GM19455 (cell line): Measurements from ENCODE around the gene SWSAP1.
"Not testable (repeated sequence)": the region's sequence is repeated elsewhere in the genome, so short reads cannot be mapped to it uniquely, and the experiment has no call there.

Experiments
- ATAC-seq: cut with Tn5 transposase; IDR thresholded peaks from one replicate; pipeline ENCODE4 v1.9.1; 2021; ENCODE audit not compliant: unreplicated experiment

The SWSAP1 gene

GRCh38 chr19:11374433-11375142 lies at the start of gene SWSAP1:
SWSAP1 (plus strand) TSS chr19:11374666; CDS start chr19:11374681, 15 bp downstream.
- ATAC-seq: peak; percentile 87

GRCh38 chr19:11324748-11325389 lies 49.6 kb upstream of the SWSAP1 start:
- ATAC-seq: no peak

- ATAC-seq: no peak
These were observed 48.9 kb upstream of the SWSAP1 start for GRCh38 chr19:11325544-11325943.

GRCh38 chr19:11330127-11330526 lies 44.3 kb upstream of the SWSAP1 start:
- no peak for ATAC-seq

GRCh38 chr19:11331502-11331901 lies 43.0 kb upstream of the SWSAP1 start:
- ATAC-seq: no peak

GRCh38 chr19:11332822-11333221 lies 41.6 kb upstream of the SWSAP1 start:
- ATAC-seq: no peak

GRCh38 chr19:11333838-11334237 lies 40.6 kb upstream of the SWSAP1 start:
- ATAC-seq: not testable (repeated sequence)

- no peak for ATAC-seq
These were observed 38.9 kb upstream of the SWSAP1 start for GRCh38 chr19:11335449-11336146.

- no peak for ATAC-seq
These were observed 37.4 kb upstream of the SWSAP1 start for GRCh38 chr19:11337080-11337479.

- no peak for ATAC-seq
These were observed 36.3 kb upstream of the SWSAP1 start for GRCh38 chr19:11338121-11338520.

GRCh38 chr19:11338569-11339253 lies 35.8 kb upstream of the SWSAP1 start:
- no peak for ATAC-seq

- ATAC-seq: no peak
These were observed 35.0 kb upstream of the SWSAP1 start, which contains the start of gene RAB3D for GRCh38 chr19:11339254-11340098. RAB3D (minus strand) TSS chr19:11339657; CDS start chr19:11337399, 2,258 bp downstream.

GRCh38 chr19:11340099-11340467 lies 34.4 kb upstream of the SWSAP1 start:
- ATAC-seq: not testable (repeated sequence)

- no peak for ATAC-seq
These were observed 32.0 kb upstream of the SWSAP1 start for GRCh38 chr19:11342429-11342828.

- no peak for ATAC-seq
These were observed 29.2 kb upstream of the SWSAP1 start for GRCh38 chr19:11345122-11345803.

- ATAC-seq: peak; percentile 80
These were observed 28.1 kb upstream of the SWSAP1 start, which contains the start of the genes CCDC159 and TMEM205 for GRCh38 chr19:11346104-11346940. CCDC159 (plus strand) TSS chr19:11346519; CDS start chr19:11346607, 88 bp downstream. TMEM205 (minus strand) TSS chr19:11346268; CDS start chr19:11345619, 649 bp downstream.

GRCh38 chr19:11347546-11348039 lies 26.9 kb upstream of the SWSAP1 start:
- no peak for ATAC-seq

- no peak for ATAC-seq
These were observed 25.3 kb upstream of the SWSAP1 start for GRCh38 chr19:11349171-11349570.
